HFFc6 (cell line): ENCODE measurements around the gene C1orf232. TPM values are rescaled to one million over a fixed set of nuclear protein-coding genes. Genes with fewer than 3 reads are reported as not detected.

Experiments
- DNase-seq: peaks from one replicate; pipeline ENCODE4 v3.0.0-alpha.2; 2018
- H3K27ac Mint-ChIP-seq: 2 replicates; pipeline ENCODE4 v1.8.0; 2020; ENCODE audit warnings: mild to moderate bottlenecking, mixed read lengths
- H3K27me3 Mint-ChIP-seq: 2 replicates; pipeline ENCODE4 v1.8.0; 2021; ENCODE audit warnings: mild to moderate bottlenecking, moderate library complexity, mixed read lengths; ENCODE audit not compliant: insufficient read depth
- H3K36me3 Mint-ChIP-seq: 2 replicates; pipeline ENCODE4 v1.8.0; 2021; ENCODE audit warnings: low read depth, mixed read lengths
- H3K4me1 Mint-ChIP-seq: 2 replicates; pipeline ENCODE4 v1.8.0; 2020; ENCODE audit warnings: low read depth, mixed read lengths
- H3K4me3 Mint-ChIP-seq: 2 replicates; pipeline ENCODE4 v1.8.0; 2020; ENCODE audit warnings: mild to moderate bottlenecking, moderate library complexity, mixed read lengths
- H3K9me3 Mint-ChIP-seq: 2 replicates; pipeline ENCODE4 v1.8.0; 2020; ENCODE audit warnings: mild to moderate bottlenecking, mixed read lengths
- CTCF ChIP-seq: fragments of 200-600 bp; sonication (generic); IDR thresholded peaks from 2 replicates; pipeline ENCODE4 v1.5.0; 2021; ENCODE audit warnings: antibody characterized with exemption, mild to moderate bottlenecking
- total RNA-seq, 6 experiments: library from RNA; stranded (reverse); fragmentation: NEBNext Ultra II Directional; extraction: Animal tissue kit (Norgen Biotek cat#: 25700); gene quantifications; 2 replicates in 1 of 6; 3 replicates in 5 of 6; pipeline ENCODE4 v1.2.3, GENCODE V29; 2021

Gene C1orf232
- total RNA-seq, 6 experiments from 2014 or later: not detected

- Mint-ChIP-seq H3K36me3 (no peaks in the 10 kb centered on the region), H3K4me1 (no peaks in the 10 kb centered on the region), H3K27ac (no peak overlapping the region), H3K27me3 (peaks cover 12% of the 10 kb centered on the region), H3K4me3 (no peak overlapping the region), H3K9me3 (no peaks in the 10 kb centered on the region)
- TF ChIP-seq CTCF: peak; percentile 26; the same call in 1 of the 2 replicates
- DNase-seq: no peak
Measured at GRCh38 chr1:26142159-26142558, 26.6 kb downstream of the C1orf232 start.

GRCh38 chr1:26138974-26139558 is 29.7 kb downstream of the C1orf232 start:
- H3K27me3 Mint-ChIP-seq: peaks cover 5% of the 10 kb centered on the region
- no peaks in the 10 kb centered on the region for H3K36me3 Mint-ChIP-seq
- TF ChIP-seq CTCF: no peak
- no peak for DNase-seq
- no peaks in the 10 kb centered on the region for H3K9me3 Mint-ChIP-seq
- H3K27ac Mint-ChIP-seq: no peak overlapping the region
- no peaks in the 10 kb centered on the region for H3K4me1 Mint-ChIP-seq
- no peak overlapping the region for H3K4me3 Mint-ChIP-seq

GRCh38 chr1:26134466-26134865 is 34.3 kb downstream of the C1orf232 start:
- no peak overlapping the region for H3K4me3 Mint-ChIP-seq
- H3K36me3 Mint-ChIP-seq: no peaks in the 10 kb centered on the region
- DNase-seq: no peak
- peaks cover 11% of the 10 kb centered on the region; the same call in 1 of the 2 replicates for H3K27me3 Mint-ChIP-seq
- no peaks in the 10 kb centered on the region for H3K9me3 Mint-ChIP-seq
- H3K4me1 Mint-ChIP-seq: no peaks in the 10 kb centered on the region
- H3K27ac Mint-ChIP-seq: no peak overlapping the region
- no peak for TF ChIP-seq CTCF

- H3K4me3 Mint-ChIP-seq: no peak overlapping the region
- no peak for DNase-seq
- no peak for TF ChIP-seq CTCF
- no peaks in the 10 kb centered on the region for H3K9me3 Mint-ChIP-seq
- peaks cover 18% of the 10 kb centered on the region for H3K27me3 Mint-ChIP-seq
- H3K36me3 Mint-ChIP-seq: no peaks in the 10 kb centered on the region
- no peaks in the 10 kb centered on the region for H3K4me1 Mint-ChIP-seq
- H3K27ac Mint-ChIP-seq: no peak overlapping the region
Measured at GRCh38 chr1:26132834-26133167, 36.0 kb downstream of the C1orf232 start.

GRCh38 chr1:26132128-26132833 is 36.5 kb downstream of the C1orf232 start:
- no peak overlapping the region for H3K27ac Mint-ChIP-seq
- DNase-seq: no peak
- H3K27me3 Mint-ChIP-seq: peaks cover 20% of the 10 kb centered on the region
- no peak overlapping the region for H3K4me3 Mint-ChIP-seq
- TF ChIP-seq CTCF: no peak
- no peaks in the 10 kb centered on the region for H3K9me3 Mint-ChIP-seq
- no peaks in the 10 kb centered on the region for H3K36me3 Mint-ChIP-seq
- H3K4me1 Mint-ChIP-seq: peaks cover 2% of the 10 kb centered on the region; the same call in 1 of the 2 replicates
